HCT116 (cell line): Measurements from ENCODE around the gene SPINT2. TPM values are rescaled to one million over a fixed set of nuclear protein-coding genes. Genes with fewer than 3 reads are reported as not detected.

Source experiments
- ATAC-seq: fragments of 200-7000 bp; cut with Tn5 transposase; 2 replicates; pipeline ENCODE4 v1.9.1; 2020; ENCODE audit warnings: mild to moderate bottlenecking, moderate library complexity
- BruUV-seq: library from RNA; stranded (reverse); fragments of 400-500 nt; replicated peaks from 2 replicates; lab custom pipeline; 2021; lab: Mats Ljungman, UMichigan
- CTCF ChIA-PET: fragments of 300-600 bp; sonication (Branson Sonifier 250); formaldehyde crosslinking; loops from one replicate; lab custom pipeline; 2021; ENCODE audit warnings: antibody characterized with exemption; lab: Charles Lee
- POLR2A ChIA-PET: fragments of 300-600, 350-600 bp; sonication (Branson Sonifier 250); formaldehyde crosslinking; loops from one replicate; lab custom pipeline; 2021; ENCODE audit warnings: antibody characterized with exemption; lab: Charles Lee
- RAD21 ChIA-PET, 2 experiments: fragments of 300-600 bp; sonication (Branson Sonifier 250); formaldehyde crosslinking; loops; one replicate each; lab custom pipeline; 2023; ENCODE audit warnings: low total read pairs in 2 of 2; ENCODE audit not compliant: uncharacterized antibody in 2 of 2, unreplicated experiment in 2 of 2, low non-redundant PET in 1 of 2; lab: Charles Lee
- DNase-seq: peaks from one replicate; pipeline ENCODE4 v3.0.0-alpha.2; 2010; ENCODE audit warnings: low read depth, low spot score
- H2AFZ ChIP-seq: fragments of 200-600 bp; shearing (Covaris generic), sonication (generic); 2 replicates; pipeline ENCODE4 v1.6.1; 2017; ENCODE audit warnings: low read depth, mixed run types, mixed read lengths, antibody characterized with exemption, low read length; ENCODE audit not compliant: poor library complexity, severe bottlenecking
- H3K27ac ChIP-seq: 2 replicates; pipeline ENCODE4 v1.5.1; 2012; ENCODE audit warnings: low read depth, low read length
- H3K27me3 ChIP-seq: fragments of 200-600 bp; sonication (generic); 2 replicates; pipeline ENCODE4 v1.6.1; 2016; ENCODE audit warnings: mixed run types, low read length, mixed read lengths; ENCODE audit not compliant: insufficient read depth
- H3K36me3 ChIP-seq, 2 experiments: fragments of 200-500 bp in 1 of 2; fragments of 200-600 bp in 1 of 2; sonication (Bioruptor generic) in 1 of 2; sonication (generic) in 1 of 2; 2 replicates each; pipeline versions ENCODE4 v1.5.1 to v1.6.1; 2014 to 2016; ENCODE audit warnings: low read length in 2 of 2, inconsistent platforms in 1 of 2, mixed read lengths in 1 of 2, mixed run types in 1 of 2; ENCODE audit not compliant: insufficient read depth in 2 of 2, control insufficient read depth in 1 of 2
- H3K4me1 ChIP-seq, 2 experiments: fragments of 200-600 bp in 1 of 2; sonication (generic) in 1 of 2; 2 replicates each; pipeline versions ENCODE4 v1.5.1 to v1.6.1; 2012 to 2017; ENCODE audit warnings: low read length in 2 of 2, inconsistent platforms in 1 of 2, mild to moderate bottlenecking in 1 of 2, mixed read lengths in 1 of 2, mixed run types in 1 of 2, moderate library complexity in 1 of 2; ENCODE audit not compliant: insufficient read depth in 2 of 2, control insufficient read depth in 1 of 2
- H3K4me2 ChIP-seq: fragments of 200-600 bp; sonication (generic); 2 replicates; pipeline ENCODE4 v1.6.1; 2017; ENCODE audit warnings: mixed run types, low read length, mixed read lengths
- H3K4me3 ChIP-seq, 2 experiments: fragments of 200-600 bp in 1 of 2; sonication (generic) in 1 of 2; replicated peaks in 1 of 2; 2 replicates each; pipeline ENCODE4 v1.5.1; 2011 to 2016; ENCODE audit warnings: low read length in 2 of 2, control low read depth in 1 of 2, low read depth in 1 of 2, mild to moderate bottlenecking in 1 of 2, mixed read lengths in 1 of 2, mixed run types in 1 of 2
- H3K79me2 ChIP-seq: fragments of 200-600 bp; sonication (generic); 2 replicates; pipeline ENCODE4 v1.6.1; 2017; ENCODE audit warnings: mild to moderate bottlenecking, mixed run types, low read length, moderate library complexity, mixed read lengths; ENCODE audit not compliant: insufficient read depth
- H3K9ac ChIP-seq: fragments of 200-600 bp; sonication (generic); 2 replicates; pipeline ENCODE4 v1.6.1; 2016; ENCODE audit warnings: low read length, mixed read lengths
- H3K9me2 ChIP-seq: fragments of 200-600 bp; sonication (generic), shearing (Covaris generic); 2 replicates; pipeline ENCODE4 v1.6.1; 2017; ENCODE audit warnings: mixed run types, mild to moderate bottlenecking, moderate library complexity; ENCODE audit not compliant: insufficient read depth
- H3K9me3 ChIP-seq, 2 experiments: fragments of 200-500 bp in 1 of 2; fragments of 200-600 bp in 1 of 2; sonication (Bioruptor generic) in 1 of 2; sonication (generic) in 1 of 2; 2 replicates each; pipeline ENCODE4 v1.6.1; 2014 to 2017; ENCODE audit warnings: low read length in 2 of 2, mixed read lengths in 2 of 2, inconsistent platforms in 1 of 2, low read depth in 1 of 2, mild to moderate bottlenecking in 1 of 2, mixed run types in 1 of 2, moderate library complexity in 1 of 2; ENCODE audit not compliant: control insufficient read depth in 1 of 2, insufficient read depth in 1 of 2
- H4K20me1 ChIP-seq: fragments of 200-600 bp; sonication (generic), shearing (Covaris generic); 2 replicates; pipeline ENCODE4 v1.6.1; 2017; ENCODE audit warnings: mixed run types, mild to moderate bottlenecking, moderate library complexity; ENCODE audit not compliant: insufficient read depth
- ATF3 ChIP-seq: IDR thresholded peaks from 2 replicates; pipeline ENCODE4 v1.6.1; 2012
- CBX3 ChIP-seq: IDR thresholded peaks from 2 replicates; pipeline ENCODE4 v1.6.1; 2012; ENCODE audit warnings: low read depth
- EGR1 ChIP-seq: IDR thresholded peaks from 2 replicates; pipeline ENCODE4 v1.6.1; 2012; ENCODE audit warnings: low read depth
- ELF1 ChIP-seq: IDR thresholded peaks from 2 replicates; pipeline ENCODE4 v1.6.1; 2012; ENCODE audit warnings: low read depth, borderline replicate concordance
- FOSL1 ChIP-seq: IDR thresholded peaks from 2 replicates; pipeline ENCODE4 v1.6.1; 2012; ENCODE audit warnings: low read depth
- POLR2AphosphoS5 ChIP-seq: IDR thresholded peaks from 2 replicates; pipeline ENCODE4 v1.6.1; 2011; ENCODE audit warnings: mild to moderate bottlenecking, low read depth, low read length, moderate library complexity
- RAD21 ChIP-seq: IDR thresholded peaks from 2 replicates; pipeline ENCODE4 v1.6.1; 2012; ENCODE audit warnings: low read depth, mild to moderate bottlenecking
- TCF7L2 ChIP-seq: IDR thresholded peaks from 2 replicates; pipeline ENCODE4 v1.7.0; 2011; ENCODE audit warnings: borderline replicate concordance, inconsistent platforms; ENCODE audit not compliant: insufficient read depth, insufficient read length; ENCODE audit errors: extremely low read depth
- ZBTB33 ChIP-seq: IDR thresholded peaks from 2 replicates; pipeline ENCODE4 v1.6.1; 2011; ENCODE audit warnings: mild to moderate bottlenecking, low read length, moderate library complexity; ENCODE audit not compliant: insufficient replicate concordance; ENCODE audit errors: extremely low read depth
- intact Hi-C: fragments of 100-400 bp; cut with micrococcal nuclease; formaldehyde crosslinking; loops from 2 replicates; pipeline ENCODE4 v1.10.0; 2022
- total RNA-seq: library from RNA; stranded (reverse); gene quantifications from one replicate; pipeline ENCODE4 v1.2.1, GENCODE V29; 2021; ENCODE audit not compliant: unreplicated experiment
- TF ChIP-seq, protein P1 (sequence below), 3 experiments: fragments of 200-600 bp in 1 of 3; sonication (generic) in 1 of 3; IDR thresholded peaks in 2 of 3; conservative IDR thresholded peaks in 1 of 3; 2 replicates each; pipeline ENCODE4 v1.5.1; 2012 to 2017; ENCODE audit warnings: low read depth in 2 of 3, low read length in 2 of 3, antibody characterized with exemption in 1 of 3, borderline replicate concordance in 1 of 3, control low read depth in 1 of 3, mild to moderate bottlenecking in 1 of 3, mixed read lengths in 1 of 3, mixed run types in 1 of 3, moderate library complexity in 1 of 3; ENCODE audit not compliant: insufficient read depth in 1 of 3

Gene SPINT2
- total RNA-seq, 1 experiment from 2014 or later = 500 TPM

GRCh38 chr19:38267761-38268483 lies 3.5 kb downstream of the SPINT2 start:
- H3K4me2 ChIP-seq = peak overlapping the region; percentile 90
- intact Hi-C loops = no loop called here

More at GRCh38 chr19:38267761-38268483, 3.5 kb downstream of the SPINT2 start:
- no peaks in the 10 kb centered on the region; the same call in 1 of the 2 replicates for H4K20me1 ChIP-seq
- RAD21 ChIA-PET = no interaction called here
- H3K36me3 ChIP-seq = no peaks in the 10 kb centered on the region; a peak in 1 of 4 replicates
- POLR2A ChIA-PET = interaction anchor here (3.1 kb wide), 1 partner anchor 36 kb away, joined by 19 read pairs; the partner anchor contains the start of gene C19orf33
- H3K9ac ChIP-seq = peak overlapping the region; percentile 88
- H3K9me3 ChIP-seq = no peaks in the 10 kb centered on the region
- H2AFZ ChIP-seq = no peak overlapping the region
- H3K27me3 ChIP-seq = no peaks in the 10 kb centered on the region
- ATAC-seq = no peak
- CTCF ChIA-PET = interaction anchor here (0.9 to 1.7 kb wide), 2 partner anchors 24 to 37 kb away, joined by 3 to 7 read pairs; no protein-coding TSS in a partner anchor
- H3K9me2 ChIP-seq = no peaks in the 10 kb centered on the region
- no peak for DNase-seq
- peaks cover 85% of the 10 kb centered on the region for H3K79me2 ChIP-seq
- peaks cover 56 to 79% of the 10 kb centered on the region in 2 experiments for H3K4me1 ChIP-seq
- no TSS peak for BruUV-seq
- H3K4me3 ChIP-seq = peak overlapping the region in 1 of 2 experiments; percentile 81; a peak in 2 of 4 replicates
- TF ChIP-seq POLR2AphosphoS5 (no peak), TCF7L2 (no peak), ZBTB33 (no peak), EGR1 (no peak), ATF3 (no peak), ELF1 (no peak), RAD21 (no peak), FOSL1 (no peak), CBX3 (no peak)
- TF ChIP-seq, protein P1, sequence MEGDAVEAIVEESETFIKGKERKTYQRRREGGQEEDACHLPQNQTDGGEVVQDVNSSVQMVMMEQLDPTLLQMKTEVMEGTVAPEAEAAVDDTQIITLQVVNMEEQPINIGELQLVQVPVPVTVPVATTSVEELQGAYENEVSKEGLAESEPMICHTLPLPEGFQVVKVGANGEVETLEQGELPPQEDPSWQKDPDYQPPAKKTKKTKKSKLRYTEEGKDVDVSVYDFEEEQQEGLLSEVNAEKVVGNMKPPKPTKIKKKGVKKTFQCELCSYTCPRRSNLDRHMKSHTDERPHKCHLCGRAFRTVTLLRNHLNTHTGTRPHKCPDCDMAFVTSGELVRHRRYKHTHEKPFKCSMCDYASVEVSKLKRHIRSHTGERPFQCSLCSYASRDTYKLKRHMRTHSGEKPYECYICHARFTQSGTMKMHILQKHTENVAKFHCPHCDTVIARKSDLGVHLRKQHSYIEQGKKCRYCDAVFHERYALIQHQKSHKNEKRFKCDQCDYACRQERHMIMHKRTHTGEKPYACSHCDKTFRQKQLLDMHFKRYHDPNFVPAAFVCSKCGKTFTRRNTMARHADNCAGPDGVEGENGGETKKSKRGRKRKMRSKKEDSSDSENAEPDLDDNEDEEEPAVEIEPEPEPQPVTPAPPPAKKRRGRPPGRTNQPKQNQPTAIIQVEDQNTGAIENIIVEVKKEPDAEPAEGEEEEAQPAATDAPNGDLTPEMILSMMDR (IDR thresholded peaks at IDR 0.05 in 2 of 3, conservative IDR thresholded peaks at IDR 0.05 in 1 of 3; ENCODE audit: borderline replicate concordance in 1 of 3, insufficient read depth in 1 of 3, low read depth in 2 of 3, low read length in 2 of 3) = no peak
- peak overlapping the region; percentile 99 for H3K27ac ChIP-seq
